ENCODE measurements around the gene LIPC. TPM values are rescaled to one million over a fixed set of nuclear protein-coding genes. Genes with fewer than 3 reads are reported as not detected.
A peak's percentile ranks its signal among the peaks of the same experiment; 100 is the strongest.

The LIPC gene
- total and polyA plus RNA-seq, 12 donors = 0.22 to 1.3 (median 0.42) TPM; not detected in 1

DNA sequence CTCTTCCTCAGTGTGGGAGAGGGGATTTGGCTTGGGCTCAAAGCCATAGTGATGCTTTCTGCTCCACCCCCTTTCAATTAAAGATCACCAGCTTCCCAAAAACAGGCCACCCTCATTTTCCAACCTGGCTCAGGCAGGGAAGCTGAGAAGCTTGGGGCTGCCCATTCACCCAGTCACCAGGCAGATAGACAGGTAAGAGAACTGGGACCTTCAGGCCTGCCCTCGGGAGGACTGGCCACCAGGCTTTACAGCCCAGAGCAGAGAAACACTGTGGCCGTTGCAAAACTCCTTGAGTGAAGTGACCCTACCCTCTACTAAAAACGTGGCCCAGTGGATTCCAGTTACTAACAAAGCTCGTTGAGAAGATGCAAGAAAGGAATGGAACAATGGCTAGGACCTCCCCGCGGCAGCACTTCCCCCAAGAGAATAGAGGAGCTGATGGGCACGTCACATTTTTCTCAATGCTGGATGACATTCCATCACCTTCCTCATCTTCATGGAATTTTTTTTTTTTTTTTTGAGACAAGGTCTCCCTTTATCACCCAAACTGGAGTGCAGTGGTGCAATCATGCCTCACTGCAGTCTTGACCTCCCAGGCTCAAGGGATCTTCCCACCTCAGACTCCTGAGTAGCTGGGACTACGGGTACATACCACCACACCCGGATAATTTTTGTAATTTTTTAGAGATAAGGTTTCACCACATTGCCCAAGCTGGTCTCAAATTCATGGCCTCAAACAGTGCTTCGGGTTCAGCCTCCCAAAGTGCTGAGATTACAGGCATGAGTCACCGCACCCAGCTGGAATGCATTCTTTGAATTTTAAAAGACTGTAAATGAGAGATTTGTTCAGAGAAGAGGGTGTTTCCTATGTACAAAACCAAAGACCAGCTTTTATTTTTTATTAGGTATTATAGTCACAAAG, 37.9 kb downstream of the LIPC start:
- peak overlapping the region in 2 of 10 donors; percentile 1 to 33 for H3K27ac ChIP-seq
- DNase-seq = no peak

DNA sequence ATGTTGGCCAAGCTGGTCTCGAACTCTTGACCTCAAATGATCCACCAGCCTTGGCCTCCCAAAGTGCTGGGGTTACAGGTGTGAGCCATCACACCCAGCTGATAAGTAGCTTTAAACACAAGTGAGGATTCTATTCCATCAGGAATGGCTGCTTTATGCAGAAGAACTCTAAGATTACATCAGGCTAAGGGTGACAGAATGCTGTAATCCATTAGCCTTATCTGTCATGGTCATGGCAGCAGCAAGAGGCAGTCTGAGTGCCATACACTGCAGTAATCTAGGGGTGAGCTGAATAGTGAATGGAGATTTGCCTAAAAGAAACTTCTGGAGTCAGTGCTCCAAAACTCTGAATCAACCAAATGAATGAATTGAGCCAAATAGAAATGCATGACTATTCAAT, 39.6 kb downstream of the LIPC start:
- Histone ChIP-seq H3K4me3 (no peak overlapping the region), H3K9me3 (no peaks in the 10 kb centered on the region), H3K27ac (no peak overlapping the region), H3K4me1 (peaks cover 0 to 55% (median 26%) of the 10 kb centered on the region in 9 donors), H3K36me3 (no peaks in the 10 kb centered on the region), H3K27me3 (no peaks in the 10 kb centered on the region)
- intact Hi-C loops (cut with DNase I) = no loop called here
- ATAC-seq (no peak), DNase-seq (no peak)
- TF ChIP-seq, protein P1, sequence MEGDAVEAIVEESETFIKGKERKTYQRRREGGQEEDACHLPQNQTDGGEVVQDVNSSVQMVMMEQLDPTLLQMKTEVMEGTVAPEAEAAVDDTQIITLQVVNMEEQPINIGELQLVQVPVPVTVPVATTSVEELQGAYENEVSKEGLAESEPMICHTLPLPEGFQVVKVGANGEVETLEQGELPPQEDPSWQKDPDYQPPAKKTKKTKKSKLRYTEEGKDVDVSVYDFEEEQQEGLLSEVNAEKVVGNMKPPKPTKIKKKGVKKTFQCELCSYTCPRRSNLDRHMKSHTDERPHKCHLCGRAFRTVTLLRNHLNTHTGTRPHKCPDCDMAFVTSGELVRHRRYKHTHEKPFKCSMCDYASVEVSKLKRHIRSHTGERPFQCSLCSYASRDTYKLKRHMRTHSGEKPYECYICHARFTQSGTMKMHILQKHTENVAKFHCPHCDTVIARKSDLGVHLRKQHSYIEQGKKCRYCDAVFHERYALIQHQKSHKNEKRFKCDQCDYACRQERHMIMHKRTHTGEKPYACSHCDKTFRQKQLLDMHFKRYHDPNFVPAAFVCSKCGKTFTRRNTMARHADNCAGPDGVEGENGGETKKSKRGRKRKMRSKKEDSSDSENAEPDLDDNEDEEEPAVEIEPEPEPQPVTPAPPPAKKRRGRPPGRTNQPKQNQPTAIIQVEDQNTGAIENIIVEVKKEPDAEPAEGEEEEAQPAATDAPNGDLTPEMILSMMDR (IDR thresholded peaks at IDR 0.05) = no peak
- WGBS, 2 donors = 100% methylated on average over 1 of the region's 1 CpG

More for the DNA sequence above, 37.9 kb downstream of the LIPC start:
- TF ChIP-seq, protein P1 (IDR thresholded peaks at IDR 0.05) = no peak
- peaks cover 0 to 38% (median 15%) of the 10 kb centered on the region in 9 donors for H3K4me1 ChIP-seq
- no peaks in the 10 kb centered on the region for H3K27me3 ChIP-seq
- peak in 5 of 8 donors; percentile 24 to 82 (median 46) for ATAC-seq
- 72 to 74% methylated on average over 11 of the region's 11 CpGs for WGBS, 2 donors
- no peaks in the 10 kb centered on the region for H3K9me3 ChIP-seq
- intact Hi-C loops (cut with DNase I) = no loop called here
- no peaks in the 10 kb centered on the region for H3K36me3 ChIP-seq
- H3K4me3 ChIP-seq = no peak overlapping the region

DNA sequence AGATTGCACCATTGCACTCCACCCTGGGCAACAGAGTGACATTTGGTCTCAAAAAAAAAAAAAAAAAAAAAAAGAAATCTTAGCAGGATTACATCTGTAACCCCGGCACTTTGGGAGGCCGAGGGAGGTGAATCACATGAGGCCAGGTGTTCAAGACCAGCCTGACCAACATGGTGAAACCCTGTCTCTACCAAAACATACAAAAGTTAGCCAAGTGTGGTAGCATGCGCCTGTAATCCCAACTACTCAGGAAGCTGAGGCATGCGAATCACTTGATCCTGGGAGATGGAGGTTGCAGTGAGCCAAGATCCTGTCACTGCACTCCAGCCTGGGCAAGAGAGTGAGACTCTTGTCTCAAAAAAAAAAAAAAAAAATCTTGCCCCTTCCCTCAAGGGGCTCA, 40.4 kb downstream of the LIPC start:
- Histone ChIP-seq H3K27ac (peak overlapping the region in 1 of 10 donors; percentile 78), H3K36me3 (no peaks in the 10 kb centered on the region), H3K4me3 (no peak overlapping the region), H3K27me3 (no peaks in the 10 kb centered on the region), H3K9me3 (no peaks in the 10 kb centered on the region), H3K4me1 (peaks cover 0 to 63% (median 35%) of the 10 kb centered on the region in 9 donors)
- WGBS, 2 donors = 92 to 94% methylated on average over 4 of the region's 4 CpGs
- TF ChIP-seq, protein P1 (IDR thresholded peaks at IDR 0.05) = no peak
- DNase-seq (no peak), ATAC-seq (no peak)
- intact Hi-C loops (cut with DNase I) = no loop called here

DNA sequence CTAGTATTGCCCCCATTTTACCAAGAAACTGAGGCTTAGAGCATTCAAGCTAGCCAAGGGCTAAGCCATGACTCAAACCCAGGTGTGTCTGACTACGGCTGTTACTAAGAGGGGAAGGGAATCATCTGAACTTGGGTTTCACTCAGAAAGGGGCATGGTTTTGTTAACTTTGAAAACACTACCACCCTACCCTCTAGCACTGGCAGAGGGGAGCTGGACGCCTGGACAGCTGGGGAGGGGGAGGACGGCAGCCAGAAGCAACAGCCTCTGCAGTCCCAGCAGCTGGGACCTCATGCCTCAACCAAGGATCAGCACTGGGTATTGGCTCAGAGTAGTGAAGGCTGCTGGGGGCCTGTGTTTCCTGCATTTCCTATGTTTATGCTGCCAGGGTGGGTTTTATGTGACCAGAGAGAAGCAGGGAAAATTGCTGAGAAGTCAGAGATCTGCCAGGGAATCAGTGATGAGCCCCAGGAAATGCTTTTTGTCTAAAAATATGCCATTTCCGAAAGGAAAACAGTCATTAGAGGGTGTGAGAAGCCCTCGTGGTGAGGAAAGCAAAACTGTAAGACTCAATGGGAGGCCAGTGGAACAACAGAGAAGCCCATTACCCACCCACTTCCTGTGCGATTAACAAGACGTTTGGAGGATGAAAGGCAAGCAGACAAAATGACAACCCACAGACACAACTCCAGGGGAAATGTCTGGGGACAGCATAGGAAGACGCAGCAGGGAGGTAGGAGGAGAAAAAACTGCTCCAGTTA, 41.2 kb downstream of the LIPC start:
- DNase-seq (no peak), ATAC-seq (peak in 3 of 8 donors; percentile 23 to 52 (median 51))
- WGBS, 2 donors = 55 to 68% methylated on average over 8 of the region's 8 CpGs
- Histone ChIP-seq H3K9me3 (no peaks in the 10 kb centered on the region), H3K27me3 (no peaks in the 10 kb centered on the region), H3K4me3 (no peak overlapping the region), H3K4me1 (peaks cover 0 to 67% (median 37%) of the 10 kb centered on the region in 9 donors), H3K27ac (peak overlapping the region in 5 of 10 donors; percentile 13 to 78 (median 27)), H3K36me3 (no peaks in the 10 kb centered on the region)
- TF ChIP-seq, protein P1 (IDR thresholded peaks at IDR 0.05) = no peak
- intact Hi-C loops (cut with DNase I) = no loop called here

All from heart right ventricle (tissue), 16 donors.